ENCODE results near the gene SCAPER. TPM values are rescaled to one million over a fixed set of nuclear protein-coding genes. Genes with fewer than 3 reads are reported as not detected.
"Not testable (repeated sequence)": the region's sequence is repeated elsewhere in the genome, so short reads cannot be mapped to it uniquely, and the experiment has no call there.

The SCAPER gene
- polyA plus RNA-seq, 2 of the 4 experiments (the other 2 are of a cell fraction): 4.9 to 5.5 TPM

- TF ChIP-seq SREBF2 (IDR thresholded peaks at IDR 0.05) (no peak), ZFP36 (IDR thresholded peaks at IDR 0.05; ENCODE audit: borderline replicate concordance, partially characterized antibody) (no peak)
These were observed 19.9 kb downstream of the SCAPER start (continued) for GRCh38 chr15:76885212-76885611.

- CTCF ChIA-PET: no interaction called here
- Histone ChIP-seq H3K27ac (no peak overlapping the region), H3K9me3 (no peaks in the 10 kb centered on the region), H3K4me2 (no peak overlapping the region), H3K4me1 (no peaks in the 10 kb centered on the region), H3K4me3 (no peak overlapping the region)
- DNase-seq (ENCODE audit: low read depth in 1 of 2, low spot score in 1 of 2) (no peak), ATAC-seq (no peak), FAIRE-seq (no peak)
- TF ChIP-seq HOXB13 (CRISPR knock-in tag; IDR thresholded peaks at IDR 0.05; ENCODE audit: low read depth): no peak
- TF ChIP-seq ZNF302 (CRISPR knock-in tag; IDR thresholded peaks at IDR 0.05): no peak
- TF ChIP-seq USF2 (IDR thresholded peaks at IDR 0.05): no peak
- TF ChIP-seq MYC (IDR thresholded peaks at IDR 0.05; ENCODE audit: borderline replicate concordance, low read length): no peak
- TF ChIP-seq REST (IDR thresholded peaks at IDR 0.05): no peak
- TF ChIP-seq KDM1A (IDR thresholded peaks at IDR 0.05; ENCODE audit: low read depth): no peak
- no peak for TF ChIP-seq JUN (IDR thresholded peaks at IDR 0.05)
- no peak for TF ChIP-seq RAD21 (conservative IDR thresholded peaks at IDR 0.05 in 1 of 2, IDR thresholded peaks at IDR 0.05 in 1 of 2)
- no peak for TF ChIP-seq JUNB (IDR thresholded peaks at IDR 0.05)
- no peak for TF ChIP-seq ESRRA (IDR thresholded peaks at IDR 0.05; ENCODE audit: borderline replicate concordance, low read length)
- TF ChIP-seq CHD2 (IDR thresholded peaks at IDR 0.05; ENCODE audit: low read length, partially characterized antibody): no peak
- TF ChIP-seq MAFK (IDR thresholded peaks at IDR 0.05; ENCODE audit: partially characterized antibody): no peak
- TF ChIP-seq HOXA7 (CRISPR knock-in tag; IDR thresholded peaks at IDR 0.05): no peak
- no peak for TF ChIP-seq BCL3 (IDR thresholded peaks at IDR 0.05)
- no peak for TF ChIP-seq NPAS2 (CRISPR knock-in tag; IDR thresholded peaks at IDR 0.05; ENCODE audit: borderline replicate concordance)
- no peak for TF ChIP-seq ATOH8 (CRISPR knock-in tag; IDR thresholded peaks at IDR 0.05; ENCODE audit: low read depth)
- POLR2A ChIA-PET: no interaction called here
- WGBS (ENCODE audit: missing lambda C conversion rate): 88% methylated on average over 13 of the region's 26 CpGs
These were observed 29.2 kb downstream of the SCAPER start for GRCh38 chr15:76875911-76876310.

- POLR2A ChIA-PET; H3K9me3 ChIP-seq; H3K27ac ChIP-seq; CTCF ChIA-PET; ATAC-seq; FAIRE-seq; H3K4me2 ChIP-seq; H3K4me1 ChIP-seq; H3K4me3 ChIP-seq; DNase-seq (ENCODE audit: low read depth in 1 of 2, low spot score in 1 of 2): not testable (repeated sequence)
- TF ChIP-seq ZFP36 (IDR thresholded peaks at IDR 0.05; ENCODE audit: borderline replicate concordance, partially characterized antibody): peak; percentile 49
- WGBS (ENCODE audit: missing lambda C conversion rate): 81% methylated on average over 2 of the region's 2 CpGs
These were observed 32.1 kb downstream of the SCAPER start for GRCh38 chr15:76873066-76873465.

Measured in A549 (cell line).